ENCODE data around the gene COL4A1.

The COL4A1 gene
- long read RNA-seq, partial matches to known transcripts, result 0 of 1 reads
- long read RNA-seq, other reads (novel, unspliced or antisense), result 1 of 1 reads

GRCh38 chr13:110306960-110307766 lies at the start of gene COL4A1, which contains the start of gene COL4A2:
COL4A1 (minus strand) TSS chr13:110307157; CDS start chr13:110307027, 130 bp downstream.
COL4A2 (plus strand) TSS chr13:110307284; CDS start chr13:110307904, 620 bp downstream.
- Histone ChIP-seq H3K27ac (replicated peaks) (no peak within 1 kb of the TSS), H3K27me3 (ENCODE audit: insufficient read depth, poor library complexity, severe bottlenecking) (peaks cover 86% of the 10 kb centered on the region), H3K4me3 (replicated peaks; ENCODE audit: insufficient read depth, low read length) (no peak within 1 kb of the TSS)
- DNase-seq (ENCODE audit: low read depth in 1 of 2, low spot score in 1 of 2), result no peak
- TF ChIP-seq GABPA (IDR thresholded peaks at IDR 0.05; ENCODE audit: low read depth) (no peak), CTCF (IDR thresholded peaks at IDR 0.05; ENCODE audit: insufficient read depth, low read length) (no peak), REST (IDR thresholded peaks at IDR 0.05; ENCODE audit: insufficient replicate concordance, low read depth) (no peak), POLR2AphosphoS5 (IDR thresholded peaks at IDR 0.05; ENCODE audit: low read depth) (no peak)

- Histone ChIP-seq H3K27me3 (ENCODE audit: insufficient read depth, poor library complexity, severe bottlenecking) (no peaks in the 10 kb centered on the region), H3K27ac (replicated peaks) (no peak overlapping the region), H3K4me3 (replicated peaks; ENCODE audit: insufficient read depth, low read length) (no peak overlapping the region)
- DNase-seq (ENCODE audit: low read depth in 1 of 2, low spot score in 1 of 2), result no peak
- TF ChIP-seq GABPA (IDR thresholded peaks at IDR 0.05; ENCODE audit: low read depth), result no peak
- no peak for TF ChIP-seq POLR2AphosphoS5 (IDR thresholded peaks at IDR 0.05; ENCODE audit: low read depth)
- TF ChIP-seq CTCF (IDR thresholded peaks at IDR 0.05; ENCODE audit: insufficient read depth, low read length), result no peak
- TF ChIP-seq SPI1 (IDR thresholded peaks at IDR 0.05; ENCODE audit: borderline replicate concordance, low read depth), result no peak
- TF ChIP-seq REST (IDR thresholded peaks at IDR 0.05; ENCODE audit: insufficient replicate concordance, low read depth), result no peak
Observed at GRCh38 chr13:110356362-110356761, 49.4 kb upstream of the COL4A1 start.

- H3K27ac ChIP-seq (replicated peaks), result no peak overlapping the region
Observed at GRCh38 chr13:110354715-110355473, 47.9 kb upstream of the COL4A1 start.

More at GRCh38 chr13:110354715-110355473, 47.9 kb upstream of the COL4A1 start:
- DNase-seq (ENCODE audit: low read depth in 1 of 2, low spot score in 1 of 2), result no peak
- no peaks in the 10 kb centered on the region for H3K27me3 ChIP-seq (ENCODE audit: insufficient read depth, poor library complexity, severe bottlenecking)
- no peak overlapping the region for H3K4me3 ChIP-seq (replicated peaks; ENCODE audit: insufficient read depth, low read length)
- no peak for TF ChIP-seq GABPA (IDR thresholded peaks at IDR 0.05; ENCODE audit: low read depth)
- no peak for TF ChIP-seq POLR2AphosphoS5 (IDR thresholded peaks at IDR 0.05; ENCODE audit: low read depth)
- no peak for TF ChIP-seq SPI1 (IDR thresholded peaks at IDR 0.05; ENCODE audit: borderline replicate concordance, low read depth)
- no peak for TF ChIP-seq CTCF (IDR thresholded peaks at IDR 0.05; ENCODE audit: insufficient read depth, low read length)
- no peak for TF ChIP-seq REST (IDR thresholded peaks at IDR 0.05; ENCODE audit: insufficient replicate concordance, low read depth)
